ENCODE data around the gene TMEM178A. TPM values are rescaled to one million over a fixed set of nuclear protein-coding genes. Genes with fewer than 3 reads are reported as not detected.

The TMEM178A gene
- total RNA-seq: 2.8 and 2.9 TPM in 2 replicates

DNA sequence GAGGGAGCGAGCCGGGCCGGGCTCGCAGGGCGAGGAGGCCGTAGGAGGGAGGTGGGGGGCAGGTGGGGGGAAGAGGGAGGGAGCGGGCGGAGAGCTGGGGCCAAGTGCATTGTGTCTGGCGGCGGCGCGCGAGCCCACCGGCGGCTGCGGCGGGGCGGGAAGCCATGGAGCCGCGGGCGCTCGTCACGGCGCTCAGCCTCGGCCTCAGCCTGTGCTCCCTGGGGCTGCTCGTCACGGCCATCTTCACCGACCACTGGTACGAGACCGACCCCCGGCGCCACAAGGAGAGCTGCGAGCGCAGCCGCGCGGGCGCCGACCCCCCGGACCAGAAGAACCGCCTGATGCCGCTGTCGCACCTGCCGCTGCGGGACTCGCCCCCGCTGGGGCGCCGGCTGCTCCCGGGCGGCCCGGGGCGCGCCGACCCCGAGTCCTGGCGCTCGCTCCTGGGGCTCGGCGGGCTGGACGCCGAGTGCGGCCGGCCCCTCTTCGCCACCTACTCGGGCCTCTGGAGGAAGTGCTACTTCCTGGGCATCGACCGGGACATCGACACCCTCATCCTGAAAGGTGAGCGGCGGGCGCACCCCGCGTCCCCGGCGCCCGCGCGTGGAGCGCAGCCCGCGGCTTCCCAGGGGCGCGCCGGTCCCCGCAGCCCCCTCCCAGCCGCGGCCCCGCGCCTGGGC lies at the start of gene TMEM178A:
Gene TMEM178A (plus strand): TSS at position 107 of the 680 bp plus-strand sequence. CDS start 58 bp downstream, at position 165.
- peak within 1 kb of the TSS; percentile 37 for H3K4me3 ChIP-seq (ENCODE audit: low read depth, low read length)
- DNase-seq (ENCODE audit: low read depth): no peak
- TF ChIP-seq, protein P1, sequence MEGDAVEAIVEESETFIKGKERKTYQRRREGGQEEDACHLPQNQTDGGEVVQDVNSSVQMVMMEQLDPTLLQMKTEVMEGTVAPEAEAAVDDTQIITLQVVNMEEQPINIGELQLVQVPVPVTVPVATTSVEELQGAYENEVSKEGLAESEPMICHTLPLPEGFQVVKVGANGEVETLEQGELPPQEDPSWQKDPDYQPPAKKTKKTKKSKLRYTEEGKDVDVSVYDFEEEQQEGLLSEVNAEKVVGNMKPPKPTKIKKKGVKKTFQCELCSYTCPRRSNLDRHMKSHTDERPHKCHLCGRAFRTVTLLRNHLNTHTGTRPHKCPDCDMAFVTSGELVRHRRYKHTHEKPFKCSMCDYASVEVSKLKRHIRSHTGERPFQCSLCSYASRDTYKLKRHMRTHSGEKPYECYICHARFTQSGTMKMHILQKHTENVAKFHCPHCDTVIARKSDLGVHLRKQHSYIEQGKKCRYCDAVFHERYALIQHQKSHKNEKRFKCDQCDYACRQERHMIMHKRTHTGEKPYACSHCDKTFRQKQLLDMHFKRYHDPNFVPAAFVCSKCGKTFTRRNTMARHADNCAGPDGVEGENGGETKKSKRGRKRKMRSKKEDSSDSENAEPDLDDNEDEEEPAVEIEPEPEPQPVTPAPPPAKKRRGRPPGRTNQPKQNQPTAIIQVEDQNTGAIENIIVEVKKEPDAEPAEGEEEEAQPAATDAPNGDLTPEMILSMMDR (conservative IDR thresholded peaks at IDR 0.05; ENCODE audit: low read depth, low read length): no peak

DNA sequence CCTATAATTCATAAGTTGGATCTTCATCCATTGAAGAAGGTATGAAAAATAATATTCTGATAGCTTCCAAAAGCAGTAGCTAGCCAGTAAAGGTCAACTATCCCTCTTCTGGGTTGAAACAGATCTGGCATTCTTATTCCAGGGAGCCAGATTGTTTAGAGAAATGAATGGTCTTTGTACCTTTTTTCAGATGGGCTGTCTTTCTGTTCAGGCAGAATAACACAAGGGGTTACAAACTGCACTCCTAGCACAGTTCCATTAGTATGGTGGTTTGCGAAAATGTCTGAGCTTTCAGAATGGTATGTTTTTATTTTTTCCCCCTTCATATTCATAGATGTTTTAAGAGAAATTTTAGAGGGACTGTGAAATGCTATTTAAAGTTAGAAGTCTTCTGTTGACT lies 47.5 kb upstream of the TMEM178A start:
- TF ChIP-seq, protein P1 (conservative IDR thresholded peaks at IDR 0.05; ENCODE audit: low read depth, low read length): no peak
- no peak overlapping the region for H3K4me3 ChIP-seq (ENCODE audit: low read depth, low read length)
- DNase-seq (ENCODE audit: low read depth): no peak

DNA sequence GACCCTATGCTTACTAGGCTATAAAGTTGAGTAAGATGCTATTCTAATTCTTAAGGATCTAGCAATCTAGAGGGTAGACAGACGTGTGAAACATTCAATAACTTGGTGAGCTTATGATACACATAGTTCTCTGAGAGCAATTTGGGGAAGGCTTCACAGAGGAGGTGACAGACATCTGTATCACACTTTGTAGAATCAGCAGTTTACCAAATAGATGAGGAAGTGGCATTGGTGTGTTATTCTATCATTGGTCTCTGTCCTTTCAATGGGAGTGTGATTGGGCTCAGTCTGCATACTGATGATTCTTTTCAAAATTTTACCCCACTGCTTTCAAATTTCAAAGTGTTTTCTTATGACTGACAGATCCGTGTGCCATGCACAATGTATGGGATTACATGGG lies 47.0 kb upstream of the TMEM178A start:
- no peak for DNase-seq (ENCODE audit: low read depth)
- TF ChIP-seq, protein P1 (conservative IDR thresholded peaks at IDR 0.05; ENCODE audit: low read depth, low read length): no peak
- no peak overlapping the region for H3K4me3 ChIP-seq (ENCODE audit: low read depth, low read length)

DNA sequence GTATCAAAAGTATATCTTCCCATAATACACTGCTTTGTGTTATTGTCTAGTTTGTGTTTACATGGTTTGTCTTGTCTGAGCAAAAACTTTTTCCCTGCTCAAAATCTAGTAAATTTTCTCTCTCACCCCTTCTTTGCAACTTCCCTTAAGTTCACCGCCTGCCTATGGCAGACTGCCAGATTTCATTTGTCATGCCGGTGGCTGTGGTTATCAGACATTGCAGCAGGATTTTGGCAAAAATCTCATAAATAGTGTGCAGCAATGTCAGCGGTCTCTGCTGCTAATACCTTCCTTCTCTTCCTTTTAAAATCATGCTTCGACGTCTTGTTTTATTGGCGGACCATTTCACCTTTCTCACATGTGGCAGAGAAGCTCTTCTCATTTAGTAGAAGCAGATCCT lies 45.6 kb upstream of the TMEM178A start:
- TF ChIP-seq, protein P1 (conservative IDR thresholded peaks at IDR 0.05; ENCODE audit: low read depth, low read length): no peak
- H3K4me3 ChIP-seq (ENCODE audit: low read depth, low read length): no peak overlapping the region
- DNase-seq (ENCODE audit: low read depth): no peak

DNA sequence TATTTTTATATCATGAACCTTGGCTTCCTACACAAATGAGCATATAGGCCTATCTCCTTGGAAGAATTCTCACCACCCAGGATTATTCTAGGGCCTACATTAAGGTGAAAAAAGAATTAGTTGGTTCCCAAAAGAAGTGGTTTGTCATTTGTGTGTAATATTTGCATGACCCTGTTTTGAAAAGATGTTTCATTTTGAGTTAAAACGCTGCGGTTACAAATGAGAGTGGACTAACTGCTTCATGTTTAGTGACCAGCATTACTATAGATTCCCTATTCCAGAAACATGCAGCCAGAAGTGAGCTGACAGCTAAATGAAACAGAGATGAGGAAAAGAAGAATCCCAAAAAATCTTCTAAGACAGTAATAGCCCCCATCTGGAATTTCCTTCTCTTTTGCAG lies 44.1 kb upstream of the TMEM178A start:
- no peak overlapping the region for H3K4me3 ChIP-seq (ENCODE audit: low read depth, low read length)
- no peak for DNase-seq (ENCODE audit: low read depth)
- TF ChIP-seq, protein P1 (conservative IDR thresholded peaks at IDR 0.05; ENCODE audit: low read depth, low read length): no peak

DNA sequence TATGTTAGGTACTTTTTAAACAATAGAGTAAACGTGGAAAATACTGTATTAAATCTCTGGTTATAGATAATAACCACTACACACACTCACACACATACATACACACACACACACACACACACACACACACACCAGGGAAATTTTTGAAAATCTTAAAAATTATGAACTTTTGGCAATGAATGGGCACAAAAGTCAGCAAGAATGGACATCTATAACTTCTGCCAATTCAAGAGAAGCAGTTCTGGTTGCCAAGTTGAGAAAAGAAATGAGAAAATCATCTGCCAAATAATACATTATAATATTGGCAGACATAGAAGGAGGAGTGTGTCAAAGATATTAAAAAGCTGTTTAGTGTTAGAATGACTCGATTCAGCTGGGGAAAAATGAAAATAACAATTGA lies 42.9 kb upstream of the TMEM178A start:
- H3K4me3 ChIP-seq (ENCODE audit: low read depth, low read length): no peak overlapping the region
- no peak for DNase-seq (ENCODE audit: low read depth)
- TF ChIP-seq, protein P1 (conservative IDR thresholded peaks at IDR 0.05; ENCODE audit: low read depth, low read length): no peak

DNA sequence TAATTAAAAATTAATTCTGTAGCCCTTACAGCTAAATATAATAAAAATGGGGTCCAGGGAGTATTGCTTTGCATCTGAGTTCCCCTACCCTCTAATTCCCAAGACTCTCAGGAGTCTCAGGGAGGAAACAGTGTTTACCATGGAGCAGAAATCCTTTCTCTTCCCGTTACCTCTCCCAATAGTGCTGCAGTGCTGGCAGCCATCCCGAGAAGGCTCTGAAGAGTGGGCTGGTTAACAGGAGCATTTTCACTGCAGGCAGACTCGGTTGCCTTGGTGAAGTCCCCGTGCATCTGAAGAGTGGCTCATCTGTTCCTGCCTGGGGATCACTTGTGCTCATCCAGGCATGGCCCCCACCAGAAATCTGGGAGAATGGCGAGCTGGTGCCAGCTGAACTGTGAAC lies 41.8 kb upstream of the TMEM178A start:
- H3K4me3 ChIP-seq (ENCODE audit: low read depth, low read length): no peak overlapping the region
- no peak for DNase-seq (ENCODE audit: low read depth)
- TF ChIP-seq, protein P1 (conservative IDR thresholded peaks at IDR 0.05; ENCODE audit: low read depth, low read length): no peak

Data from epithelial cell of proximal tubule (primary cell).